NCI-H2029 treated with DMSO at 0.1 percent for 48 hours (cell line): ENCODE data around the gene C5orf24.
"Not testable (repeated sequence)": the region's sequence is repeated elsewhere in the genome, so short reads cannot be mapped to it uniquely, and the experiment has no call there.

Experiments
- DNase-seq: peaks from one replicate; lab custom pipeline; 2025; lab: John Stamatoyannopoulos, UW

Gene C5orf24

GRCh38 chr5:134845852-134846640 lies at the start of gene C5orf24:
TSS of gene C5orf24 (plus strand) at chr5:134845968. CDS start at chr5:134854901, 8,933 bp downstream.
- peak; percentile 77 for DNase-seq

GRCh38 chr5:134798468-134798867 lies 47.3 kb upstream of the C5orf24 start:
- no peak for DNase-seq

DNA sequence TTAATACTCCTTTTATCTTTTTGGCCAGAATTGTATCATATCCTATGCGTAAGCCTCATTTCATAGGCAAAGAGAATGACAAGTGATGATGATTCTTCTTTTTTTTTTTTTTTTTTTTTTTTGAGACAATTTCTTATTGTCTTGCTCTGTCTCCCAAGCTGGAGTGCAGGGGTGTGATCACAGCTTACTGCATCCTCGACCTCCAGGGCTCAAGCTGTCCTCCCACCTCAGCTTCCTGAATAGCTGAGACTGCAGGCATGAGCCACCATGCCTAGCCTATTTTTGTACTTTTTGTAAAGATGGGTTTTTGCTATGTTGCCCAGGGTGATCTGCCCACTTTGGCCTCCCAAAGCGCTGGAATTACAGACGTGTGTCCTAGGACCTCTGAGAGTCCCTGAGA lies 41.9 kb upstream of the C5orf24 start:
- DNase-seq = no peak

DNA sequence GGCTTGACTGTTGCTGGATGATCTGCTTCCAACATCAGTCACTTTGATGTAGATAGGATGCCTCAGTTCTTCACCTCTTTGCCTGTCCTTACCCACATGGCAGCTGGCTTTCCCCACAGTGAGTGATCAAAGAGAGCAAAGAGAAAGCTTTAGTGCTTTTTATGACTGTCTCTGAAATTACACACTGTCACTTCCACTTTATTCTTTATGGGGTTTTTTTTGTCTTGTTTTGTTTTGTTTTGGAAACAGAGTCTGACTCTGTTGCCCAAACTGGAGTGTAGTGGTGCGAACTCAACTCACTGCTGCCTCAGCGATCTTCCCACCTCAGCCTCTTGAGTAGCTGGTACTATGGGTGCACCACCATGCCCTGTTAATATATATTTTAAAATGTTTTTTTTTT lies 32.4 kb upstream of the C5orf24 start:
- DNase-seq = no peak

DNA sequence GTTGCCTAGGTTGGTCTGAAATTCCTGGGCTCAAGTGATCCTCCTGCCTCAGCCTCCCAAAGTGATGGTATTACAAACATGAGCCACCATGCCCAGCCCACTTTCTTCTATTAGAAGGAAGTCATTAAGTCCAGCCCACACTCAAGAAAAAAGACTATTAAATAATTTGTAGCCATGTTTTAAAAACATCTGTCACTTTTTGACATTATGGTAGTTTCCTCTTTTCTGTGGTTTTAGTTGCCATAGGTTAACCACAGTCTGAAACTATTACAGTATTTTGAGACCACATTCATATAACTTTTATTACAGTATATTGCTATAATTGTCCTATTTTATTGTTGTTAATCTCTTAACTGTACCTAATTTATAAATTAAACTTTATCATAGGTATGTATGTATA lies 31.9 kb upstream of the C5orf24 start:
- no peak for DNase-seq

- no peak for DNase-seq
These were observed 28.8 kb upstream of the C5orf24 start for GRCh38 chr5:134817006-134817405.

DNA sequence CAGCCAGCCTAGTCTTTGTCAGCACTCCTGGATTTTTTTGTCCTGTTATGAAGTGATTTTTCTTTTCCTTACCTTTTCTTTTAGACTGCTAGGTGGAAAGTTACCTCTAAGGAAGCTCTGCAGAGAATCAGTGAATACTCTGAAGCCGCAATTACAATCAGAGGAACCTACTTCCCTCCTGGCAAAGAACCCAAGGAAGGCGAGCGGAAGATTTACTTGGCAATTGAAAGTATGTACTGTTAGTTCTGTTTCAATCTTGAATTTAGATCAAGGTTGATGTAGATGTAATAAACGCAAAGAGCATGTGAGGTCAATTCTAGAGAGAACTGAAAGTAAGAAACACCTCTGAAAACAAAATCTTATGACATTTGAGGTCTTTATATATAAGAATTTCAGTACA lies 27.0 kb upstream of the C5orf24 start:
- DNase-seq = no peak

DNA sequence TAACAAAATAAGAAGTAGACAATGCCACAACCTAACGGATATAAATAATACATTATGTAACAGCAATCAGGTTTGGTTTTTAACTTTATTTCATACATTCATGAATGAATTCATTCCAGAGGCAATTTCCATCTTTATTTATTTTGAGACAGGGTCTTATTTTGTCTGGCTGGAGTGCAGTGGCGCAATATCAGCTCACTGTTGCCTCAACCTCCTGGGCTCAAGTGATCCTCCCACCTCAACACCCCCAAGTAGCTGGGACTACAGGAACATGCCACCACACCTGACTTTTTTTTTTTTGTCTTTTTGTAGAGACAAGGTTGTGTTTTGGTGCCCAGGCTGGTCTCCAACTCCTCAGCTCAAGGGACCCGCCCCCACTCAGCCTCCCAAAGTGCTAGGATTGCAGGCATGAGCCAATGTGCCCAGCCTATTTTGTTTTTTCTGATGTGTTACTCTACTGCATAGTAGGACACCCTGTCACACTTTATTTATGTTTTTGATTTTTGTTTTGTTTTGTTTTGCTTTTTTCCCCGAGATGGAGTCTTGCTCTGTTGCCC lies 26.3 kb upstream of the C5orf24 start:
- no peak for DNase-seq

DNA sequence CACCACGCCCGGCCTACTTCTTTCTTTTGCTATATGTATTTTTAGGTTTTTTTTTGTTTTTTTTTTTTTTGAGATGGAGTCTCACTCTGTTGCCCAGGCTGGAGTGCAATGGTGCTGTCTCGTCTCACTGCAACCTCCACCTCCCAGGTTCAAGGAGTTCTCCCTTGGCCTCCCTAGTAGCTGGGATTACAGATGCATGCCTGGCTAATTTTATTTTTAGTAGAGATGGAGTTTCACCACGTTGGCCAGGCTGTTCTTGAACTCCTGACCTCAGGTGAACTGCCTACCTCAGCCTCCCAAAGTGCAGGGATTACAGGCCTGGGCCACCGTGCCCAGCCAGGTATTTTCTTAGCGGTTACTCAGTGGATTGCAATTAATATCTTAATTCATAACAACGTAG lies 23.9 kb upstream of the C5orf24 start:
- DNase-seq = no peak

DNA sequence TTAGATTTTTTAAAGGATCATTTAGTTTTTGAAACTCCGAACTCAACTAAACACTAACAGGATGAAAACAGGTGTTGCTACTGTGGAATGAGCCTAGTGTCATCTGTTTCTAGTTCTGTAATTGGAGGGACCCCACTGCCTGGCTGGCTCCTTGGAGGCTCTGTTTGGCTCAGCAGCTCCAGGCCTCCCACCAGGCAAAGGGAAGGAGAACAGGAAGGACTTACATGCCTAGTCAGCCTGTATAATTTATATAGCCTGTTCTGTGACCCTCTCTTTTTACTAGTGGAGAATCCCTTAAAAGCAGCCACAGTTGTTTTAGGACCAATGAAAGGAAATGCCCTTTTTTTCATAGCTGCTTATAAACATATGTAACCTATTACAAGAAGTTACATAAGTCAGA lies 21.1 kb upstream of the C5orf24 start:
- no peak for DNase-seq

DNA sequence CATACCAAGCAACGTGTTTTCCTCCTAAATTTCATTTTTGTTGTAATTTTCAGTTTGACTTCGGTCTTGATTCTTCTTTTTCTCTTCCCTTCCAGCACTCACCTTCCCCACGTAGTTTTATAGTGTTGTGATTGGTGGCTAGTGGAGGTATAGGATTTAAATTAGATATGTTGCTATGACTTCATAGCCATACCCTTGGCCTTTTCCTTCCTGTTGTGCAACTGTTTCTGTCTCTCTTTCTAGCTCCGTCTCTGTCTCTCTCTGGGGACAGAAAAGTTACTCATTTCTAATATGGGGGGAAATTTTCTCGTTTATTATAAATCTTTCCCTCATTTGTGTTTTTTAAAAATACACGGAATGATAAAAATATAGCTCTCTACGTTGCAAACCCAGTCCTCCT lies 20.6 kb upstream of the C5orf24 start:
- DNase-seq = no peak

- no peak for DNase-seq
These were observed 12.3 kb upstream of the C5orf24 start for GRCh38 chr5:134833340-134834032.

GRCh38 chr5:134835623-134836022 lies 10.1 kb upstream of the C5orf24 start:
- DNase-seq = no peak

DNA sequence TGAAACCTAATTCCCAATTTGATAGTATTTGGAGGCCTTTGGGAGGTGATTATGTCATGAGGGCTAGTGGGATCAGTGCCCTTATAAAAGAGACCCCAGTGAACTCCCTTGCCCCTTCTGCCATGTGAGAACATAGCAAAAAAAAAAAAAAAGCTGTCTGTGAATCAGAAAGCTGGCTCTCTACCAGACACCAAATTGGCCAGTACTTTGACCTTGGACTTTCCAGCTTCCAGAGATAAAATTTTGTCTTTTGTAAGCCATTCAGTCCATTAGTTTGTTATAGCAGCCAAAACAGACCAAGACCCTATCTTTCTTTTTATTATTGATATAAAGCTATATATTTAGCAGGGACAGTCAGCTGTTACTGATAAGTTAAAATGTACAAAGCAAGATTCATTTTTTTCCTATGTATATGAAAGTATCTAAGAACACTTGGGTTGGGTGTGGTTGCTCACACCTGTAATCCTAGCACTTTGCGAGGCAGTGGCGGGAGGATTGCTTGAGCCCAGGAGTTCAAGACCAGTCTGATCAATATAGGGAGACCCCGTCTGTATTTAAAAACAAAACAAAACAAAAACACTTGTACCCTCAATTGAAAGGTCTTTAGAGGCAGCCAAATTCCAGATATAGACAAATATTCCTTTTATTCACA lies 8.1 kb upstream of the C5orf24 start:
- DNase-seq = no peak

DNA sequence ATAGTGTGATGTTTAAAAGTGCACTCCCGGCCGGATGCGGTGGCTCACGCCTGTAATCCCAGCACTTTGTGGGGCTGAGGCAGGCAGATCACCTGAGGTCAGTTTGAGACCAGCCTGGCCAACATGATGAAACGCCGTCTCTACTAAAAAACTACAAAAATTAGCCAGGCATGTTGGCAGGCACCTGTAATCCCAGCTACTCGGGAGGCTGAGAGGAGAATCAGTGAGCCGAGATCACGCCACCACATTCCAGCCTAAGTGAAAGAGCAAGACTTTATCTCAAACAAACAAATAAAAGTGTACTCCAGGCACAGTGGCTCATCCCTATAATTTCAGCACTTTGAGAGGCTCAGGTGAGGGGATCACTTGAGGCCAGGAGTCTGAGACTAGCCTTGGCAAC lies 7.4 kb upstream of the C5orf24 start:
- DNase-seq = not testable (repeated sequence)

- no peak for DNase-seq
These were observed 5.0 kb upstream of the C5orf24 start for GRCh38 chr5:134840811-134841210.

- DNase-seq = no peak
These were observed 1.5 kb upstream of the C5orf24 start for GRCh38 chr5:134844252-134844651.

DNA sequence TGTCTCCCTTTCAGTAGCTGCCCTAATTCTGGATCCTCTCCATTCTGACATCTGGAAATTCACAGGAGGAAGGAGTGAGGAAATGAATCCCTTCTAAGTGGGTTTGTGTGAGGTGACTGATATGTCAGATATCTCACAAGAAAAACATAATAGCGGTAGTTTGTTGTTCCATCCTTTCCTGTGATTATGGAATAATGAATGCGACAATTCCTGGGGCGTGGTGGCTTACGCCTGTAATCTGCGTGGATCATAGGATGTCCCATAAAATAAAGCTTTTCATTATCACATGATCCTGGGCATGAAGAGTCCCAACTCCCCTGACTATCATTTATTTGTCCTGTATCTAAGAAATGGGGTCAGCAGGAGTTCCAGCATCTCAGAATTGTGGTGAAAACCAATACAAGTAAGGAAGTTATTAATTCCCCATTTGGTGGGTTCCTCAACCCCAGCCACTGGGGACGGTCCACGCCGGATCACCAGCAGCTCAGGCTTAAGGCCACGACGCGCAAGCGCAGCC lies 375 bp upstream of the C5orf24 start:
- no peak for DNase-seq

DNA sequence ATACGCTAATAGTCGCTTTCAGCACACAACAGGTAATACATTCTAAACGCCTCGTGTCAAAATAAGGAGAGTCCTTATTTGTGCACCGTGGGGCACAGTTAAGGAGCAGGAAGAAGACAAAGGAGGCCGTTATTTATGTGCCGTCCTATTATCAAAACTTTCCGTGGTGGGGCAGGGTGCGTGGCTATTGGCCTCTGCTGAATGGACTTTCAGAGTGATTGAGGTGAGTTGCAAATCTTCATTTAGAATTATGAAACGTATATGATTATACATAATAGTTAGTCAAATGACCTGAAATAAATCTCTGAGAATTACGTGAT lies 833 bp downstream of the C5orf24 start:
- DNase-seq = no peak

GRCh38 chr5:134849434-134849933 lies 3.7 kb downstream of the C5orf24 start:
- DNase-seq = not testable (repeated sequence)

DNA sequence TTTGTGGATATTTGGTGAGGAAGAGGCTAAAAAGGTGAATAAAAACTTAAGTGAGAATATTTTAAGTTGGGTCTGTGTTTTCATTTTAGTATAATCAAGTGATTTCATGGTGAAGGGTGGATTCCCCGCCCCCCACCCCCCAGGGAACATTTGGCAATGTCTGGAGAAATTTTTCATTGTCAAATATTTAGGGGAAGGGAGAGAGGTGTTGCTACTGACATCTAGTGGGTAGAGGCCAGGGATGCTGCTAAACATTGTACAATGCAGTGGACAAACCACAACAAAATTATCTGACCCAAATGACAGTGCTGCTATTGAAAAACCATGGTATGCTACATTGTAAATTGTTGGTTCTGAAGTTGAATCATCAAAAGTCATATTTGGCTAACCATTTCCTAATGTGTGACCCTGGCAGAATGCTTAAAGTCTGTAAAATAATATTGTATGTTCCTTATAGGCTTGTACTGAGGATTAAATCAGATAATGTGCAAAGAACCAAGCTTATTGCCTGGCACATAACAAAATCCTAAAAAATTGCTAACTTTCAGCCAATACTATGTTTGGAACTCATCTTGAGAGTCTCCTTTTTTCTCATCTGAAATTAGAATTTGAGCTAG lies 5.6 kb downstream of the C5orf24 start:
- no peak for DNase-seq

DNA sequence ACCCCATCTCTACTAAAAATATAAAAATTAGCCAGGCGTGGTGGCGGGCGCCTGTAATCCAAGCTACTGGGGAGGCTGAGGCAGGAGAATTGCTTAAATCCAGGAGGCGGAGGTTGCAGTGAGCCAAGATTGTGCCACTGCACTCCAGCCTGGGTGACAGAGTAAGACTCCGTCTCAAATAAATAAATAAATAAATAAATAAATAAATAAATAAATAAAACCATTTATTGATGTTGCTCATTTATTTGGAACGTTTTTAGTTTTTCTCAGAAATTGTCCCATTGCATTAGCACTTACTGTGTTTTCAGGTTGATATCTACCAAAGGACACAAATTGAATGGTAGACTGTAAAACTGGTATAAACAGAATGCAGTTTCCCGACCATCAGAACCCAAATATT lies 10.7 kb downstream of the C5orf24 start:
- not testable (repeated sequence) for DNase-seq
